Type B pancreatic cell (in vitro differentiated cells): ENCODE data around the gene KRT6B. TPM values are rescaled to one million over a fixed set of nuclear protein-coding genes. Genes with fewer than 3 reads are reported as not detected.

ENCODE experiments used
- DNase-seq: peaks from one replicate; pipeline ENCODE4 v3.0.0; 2021; ENCODE audit warnings: mixed read lengths; ENCODE audit not compliant: unreplicated experiment; ENCODE audit errors: extremely low spot score
- H3K27ac Mint-ChIP-seq: 2 replicates; pipeline ENCODE4 v1.8.0; 2021; ENCODE audit warnings: mild to moderate bottlenecking, mixed read lengths
- H3K27me3 Mint-ChIP-seq: 2 replicates; pipeline ENCODE4 v1.8.0; 2021; ENCODE audit warnings: mixed read lengths
- H3K36me3 Mint-ChIP-seq: 2 replicates; pipeline ENCODE4 v1.8.0; 2021; ENCODE audit warnings: mixed read lengths
- H3K4me1 Mint-ChIP-seq: one replicate; pipeline ENCODE4 v1.8.0; 2021; ENCODE audit warnings: mixed read lengths; ENCODE audit not compliant: unreplicated experiment
- H3K4me3 Mint-ChIP-seq: 2 replicates; pipeline ENCODE4 v1.8.0; 2021; ENCODE audit warnings: mild to moderate bottlenecking, mixed read lengths
- H3K9me3 Mint-ChIP-seq: 2 replicates; pipeline ENCODE4 v1.8.0; 2021; ENCODE audit warnings: mixed read lengths
- CTCF ChIP-seq: fragments of 200-600 bp; sonication (generic); conservative IDR thresholded peaks from 2 replicates; pipeline ENCODE4 v1.5.0; 2021; ENCODE audit warnings: antibody characterized with exemption, mild to moderate bottlenecking
- total RNA-seq: library from RNA; stranded (reverse); gene quantifications from 2 replicates; pipeline ENCODE4 v1.2.1, GENCODE V29; 2021; ENCODE audit warnings: low replicate concordance

The KRT6B gene
- total RNA-seq, 1 donor from 2014 or later: not detected

GRCh38 chr12:52474212-52474611 is 22.3 kb upstream of the KRT6B start:
- no peak overlapping the region for H3K27ac Mint-ChIP-seq
- peaks cover 35% of the 10 kb centered on the region for H3K27me3 Mint-ChIP-seq
- H3K9me3 Mint-ChIP-seq: no peaks in the 10 kb centered on the region
- H3K36me3 Mint-ChIP-seq: no peaks in the 10 kb centered on the region
- no peak for DNase-seq
- H3K4me1 Mint-ChIP-seq: no peaks in the 10 kb centered on the region
- H3K4me3 Mint-ChIP-seq: no peak overlapping the region
- no peak for TF ChIP-seq CTCF

- Mint-ChIP-seq H3K4me3 (no peak within 1 kb of the TSS), H3K27me3 (peaks cover 35% of the 10 kb centered on the region), H3K4me1 (no peaks in the 10 kb centered on the region), H3K9me3 (no peaks in the 10 kb centered on the region), H3K36me3 (no peaks in the 10 kb centered on the region), H3K27ac (no peak within 1 kb of the TSS)
- no peak for TF ChIP-seq CTCF
- no peak for DNase-seq
These were observed 21.8 kb upstream of the KRT6B start, which contains the start of gene KRT6C for GRCh38 chr12:52473768-52474167. KRT6C (minus strand) TSS chr12:52473805; CDS start chr12:52473737, 68 bp downstream.

GRCh38 chr12:52469853-52470252 is 17.9 kb upstream of the KRT6B start:
- Mint-ChIP-seq H3K4me3 (no peak overlapping the region), H3K9me3 (no peaks in the 10 kb centered on the region), H3K27me3 (peaks cover 50% of the 10 kb centered on the region), H3K36me3 (no peaks in the 10 kb centered on the region), H3K27ac (no peak overlapping the region), H3K4me1 (no peaks in the 10 kb centered on the region)
- no peak for DNase-seq
- TF ChIP-seq CTCF: no peak

GRCh38 chr12:52464897-52465296 is 13.0 kb upstream of the KRT6B start:
- no peaks in the 10 kb centered on the region for H3K4me1 Mint-ChIP-seq
- H3K27me3 Mint-ChIP-seq: peaks cover 34% of the 10 kb centered on the region
- DNase-seq: no peak
- H3K9me3 Mint-ChIP-seq: no peaks in the 10 kb centered on the region
- H3K36me3 Mint-ChIP-seq: no peaks in the 10 kb centered on the region
- H3K4me3 Mint-ChIP-seq: no peak overlapping the region
- TF ChIP-seq CTCF: no peak
- no peak overlapping the region for H3K27ac Mint-ChIP-seq

GRCh38 chr12:52461693-52462092 is 9.7 kb upstream of the KRT6B start:
- no peak for TF ChIP-seq CTCF
- Mint-ChIP-seq H3K27me3 (peaks cover 19% of the 10 kb centered on the region), H3K27ac (no peak overlapping the region), H3K36me3 (no peaks in the 10 kb centered on the region), H3K9me3 (no peaks in the 10 kb centered on the region), H3K4me1 (no peaks in the 10 kb centered on the region), H3K4me3 (no peak overlapping the region)
- no peak for DNase-seq

GRCh38 chr12:52458861-52459260 is 6.9 kb upstream of the KRT6B start:
- no peaks in the 10 kb centered on the region for H3K9me3 Mint-ChIP-seq
- DNase-seq: no peak
- no peaks in the 10 kb centered on the region for H3K4me1 Mint-ChIP-seq
- TF ChIP-seq CTCF: no peak
- no peak overlapping the region for H3K4me3 Mint-ChIP-seq
- H3K27me3 Mint-ChIP-seq: peaks cover 12% of the 10 kb centered on the region
- no peak overlapping the region for H3K27ac Mint-ChIP-seq
- no peaks in the 10 kb centered on the region for H3K36me3 Mint-ChIP-seq
